Uterus (tissue), 2 donors: ENCODE measurements around the gene NPAS2.

ENCODE experiments used
- CTCF ChIP-seq, 4 experiments: fragments of 200-600 bp in 2 of 4; fragments of 450-650 bp in 2 of 4; sonication (generic) in 2 of 4; IDR thresholded peaks; one replicate each; pipeline ENCODE4 v1.5.1; 2016 to 2019; ENCODE audit warnings: antibody characterized with exemption in 4 of 4, mild to moderate bottlenecking in 2 of 4, moderate library complexity in 1 of 4
- POLR2A ChIP-seq, 2 donors: fragments of 450-650 bp; IDR thresholded peaks; one replicate each; pipeline ENCODE4 v1.6.1; 2016; ENCODE audit warnings: antibody characterized with exemption in 2 of 2, mild to moderate bottlenecking in 1 of 2, moderate library complexity in 1 of 2

GRCh38 chr2:100928235-100928634 lies 108.3 kb downstream of the NPAS2 start:
- TF ChIP-seq POLR2A (IDR thresholded peaks at IDR 0.05) (no peak), CTCF (IDR thresholded peaks at IDR 0.05) (no peak)
